Measurements from ENCODE around the gene GAPVD1.

GAPVD1 gene

DNA sequence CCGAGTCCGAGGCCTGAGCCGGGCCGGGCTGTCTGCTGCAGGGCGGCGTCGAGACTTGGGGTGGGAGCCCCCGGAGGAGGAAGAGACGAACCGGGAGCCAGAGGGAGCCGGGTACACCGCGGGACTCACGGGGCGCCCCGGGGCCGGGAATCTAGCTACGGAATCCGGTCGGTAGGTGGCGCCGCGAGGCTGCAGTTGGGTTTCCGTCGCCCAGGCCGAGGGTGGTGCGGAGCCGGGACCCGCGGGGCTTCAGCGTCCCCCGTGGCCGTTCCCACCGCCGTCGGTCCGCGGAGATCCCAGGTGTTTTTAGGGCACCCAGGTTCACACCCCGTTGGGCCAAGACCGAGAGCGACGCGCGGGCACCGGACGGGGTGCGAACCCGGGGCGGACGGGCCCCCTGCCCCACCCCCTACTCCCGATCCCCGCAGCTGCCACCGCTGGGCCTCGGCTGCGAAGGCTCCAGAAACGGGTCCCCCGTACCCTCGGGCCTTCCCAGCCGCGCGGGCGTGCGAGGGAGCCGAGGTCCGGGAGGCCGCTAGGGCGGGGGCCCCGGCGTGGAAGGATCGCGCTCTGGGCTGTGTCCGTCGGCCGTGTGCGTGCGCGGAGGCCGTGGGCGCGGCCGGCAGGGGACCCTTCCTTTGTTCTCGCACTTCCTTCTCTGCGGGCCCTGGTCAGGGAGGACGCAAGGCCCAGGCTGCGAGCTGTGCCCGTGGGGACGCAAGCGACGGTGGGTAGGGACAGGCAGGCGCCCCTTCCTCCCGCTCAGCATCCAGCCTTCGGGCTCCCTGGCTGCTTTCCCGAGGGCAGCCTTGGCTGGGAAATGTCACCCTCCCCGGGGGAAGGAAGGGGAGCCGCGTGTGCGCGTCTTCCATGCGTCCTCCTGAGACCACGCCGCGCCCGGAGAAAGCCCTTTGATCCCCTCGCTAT, 146.6 kb downstream of the GAPVD1 start:
- TF ChIP-seq, protein P1, sequence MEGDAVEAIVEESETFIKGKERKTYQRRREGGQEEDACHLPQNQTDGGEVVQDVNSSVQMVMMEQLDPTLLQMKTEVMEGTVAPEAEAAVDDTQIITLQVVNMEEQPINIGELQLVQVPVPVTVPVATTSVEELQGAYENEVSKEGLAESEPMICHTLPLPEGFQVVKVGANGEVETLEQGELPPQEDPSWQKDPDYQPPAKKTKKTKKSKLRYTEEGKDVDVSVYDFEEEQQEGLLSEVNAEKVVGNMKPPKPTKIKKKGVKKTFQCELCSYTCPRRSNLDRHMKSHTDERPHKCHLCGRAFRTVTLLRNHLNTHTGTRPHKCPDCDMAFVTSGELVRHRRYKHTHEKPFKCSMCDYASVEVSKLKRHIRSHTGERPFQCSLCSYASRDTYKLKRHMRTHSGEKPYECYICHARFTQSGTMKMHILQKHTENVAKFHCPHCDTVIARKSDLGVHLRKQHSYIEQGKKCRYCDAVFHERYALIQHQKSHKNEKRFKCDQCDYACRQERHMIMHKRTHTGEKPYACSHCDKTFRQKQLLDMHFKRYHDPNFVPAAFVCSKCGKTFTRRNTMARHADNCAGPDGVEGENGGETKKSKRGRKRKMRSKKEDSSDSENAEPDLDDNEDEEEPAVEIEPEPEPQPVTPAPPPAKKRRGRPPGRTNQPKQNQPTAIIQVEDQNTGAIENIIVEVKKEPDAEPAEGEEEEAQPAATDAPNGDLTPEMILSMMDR (IDR thresholded peaks at IDR 0.05) = peak; percentile 69
- no peak for DNase-seq (ENCODE audit: low spot score)
- Histone ChIP-seq H3K27ac (no peak overlapping the region), H3K4me3 (peak overlapping the region; percentile 88)

DNA sequence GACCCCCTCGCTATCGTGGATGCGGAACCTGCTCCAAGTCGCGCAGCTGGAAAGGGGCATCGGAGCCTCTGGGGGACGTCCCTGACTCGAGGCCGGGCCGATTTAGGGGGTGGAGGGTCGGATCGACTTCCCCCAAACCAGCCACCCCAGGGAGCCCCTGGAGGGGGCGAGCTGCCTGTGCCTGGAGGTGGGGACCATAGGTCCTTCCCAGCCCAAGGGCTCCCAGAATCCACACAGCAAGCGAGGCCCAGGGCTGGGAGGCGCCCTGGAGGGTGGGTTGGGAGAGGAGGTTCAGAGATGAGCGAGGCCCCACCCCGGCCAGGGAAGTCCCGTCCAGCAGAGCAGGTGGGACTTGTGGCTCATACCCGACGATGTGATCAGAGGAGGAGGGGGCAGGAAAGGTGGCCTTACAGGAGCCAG, 147.6 kb downstream of the GAPVD1 start:
- Histone ChIP-seq H3K4me3 (no peak overlapping the region), H3K27ac (no peak overlapping the region)
- DNase-seq (ENCODE audit: low spot score) = no peak
- TF ChIP-seq, protein P1 (IDR thresholded peaks at IDR 0.05) = no peak

DNA sequence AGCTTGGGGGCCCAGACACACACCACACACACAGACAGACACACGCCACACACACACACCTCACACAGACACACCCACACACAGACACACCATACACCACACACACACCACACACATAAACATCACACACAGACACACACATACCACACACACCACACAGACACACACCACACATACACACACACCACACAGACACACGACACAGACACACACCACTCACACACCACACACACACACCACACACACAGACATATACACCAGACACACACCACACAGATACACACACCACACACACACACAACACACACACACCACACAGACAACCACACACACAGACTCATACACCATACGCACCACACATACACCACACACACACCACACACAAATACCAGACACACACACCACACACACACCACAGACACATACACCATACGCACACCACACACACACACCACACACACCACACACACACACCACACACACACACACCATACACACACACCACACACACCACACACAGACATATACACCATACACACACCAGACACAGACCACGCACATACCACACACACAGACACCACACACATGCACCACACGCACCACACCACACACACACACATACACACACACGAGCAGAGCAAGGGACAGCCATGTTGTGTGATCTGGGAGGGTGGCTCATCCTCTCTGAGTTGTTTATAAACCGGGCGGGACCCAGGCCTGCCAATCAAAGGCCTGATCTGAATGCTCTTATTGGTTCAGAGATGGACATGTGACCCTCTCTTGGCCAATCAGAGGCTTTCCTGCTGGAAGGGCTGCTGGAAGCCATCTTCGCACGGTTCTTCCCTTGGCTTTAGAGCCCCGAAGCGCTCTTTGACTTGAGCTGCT, 148.3 kb downstream of the GAPVD1 start:
- no peak overlapping the region for H3K27ac ChIP-seq
- TF ChIP-seq, protein P1 (IDR thresholded peaks at IDR 0.05) = no peak
- no peak for DNase-seq (ENCODE audit: low spot score)
- no peak overlapping the region for H3K4me3 ChIP-seq

DNA sequence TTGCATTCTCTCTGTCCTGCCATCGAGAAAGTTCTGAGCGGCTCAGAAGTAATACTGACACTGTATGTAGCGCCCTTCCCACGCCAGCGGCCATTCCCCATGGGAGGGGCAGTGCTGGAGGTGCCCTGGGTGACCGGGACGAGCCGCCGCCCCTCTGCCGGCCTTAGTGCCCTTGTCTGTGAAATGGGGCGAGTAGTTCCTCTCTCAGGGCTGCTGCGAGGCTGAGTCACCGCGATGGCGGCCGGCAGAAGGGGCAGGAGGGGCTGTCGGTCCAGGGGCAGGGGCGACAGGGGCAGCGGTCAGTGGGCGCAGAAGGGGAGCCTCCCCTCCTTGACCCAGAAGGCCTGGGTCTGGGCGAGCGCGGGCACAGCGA, 148.9 kb downstream of the GAPVD1 start:
- TF ChIP-seq, protein P1 (IDR thresholded peaks at IDR 0.05) = no peak
- Histone ChIP-seq H3K27ac (no peak overlapping the region), H3K4me3 (no peak overlapping the region)
- no peak for DNase-seq (ENCODE audit: low spot score)

DNA sequence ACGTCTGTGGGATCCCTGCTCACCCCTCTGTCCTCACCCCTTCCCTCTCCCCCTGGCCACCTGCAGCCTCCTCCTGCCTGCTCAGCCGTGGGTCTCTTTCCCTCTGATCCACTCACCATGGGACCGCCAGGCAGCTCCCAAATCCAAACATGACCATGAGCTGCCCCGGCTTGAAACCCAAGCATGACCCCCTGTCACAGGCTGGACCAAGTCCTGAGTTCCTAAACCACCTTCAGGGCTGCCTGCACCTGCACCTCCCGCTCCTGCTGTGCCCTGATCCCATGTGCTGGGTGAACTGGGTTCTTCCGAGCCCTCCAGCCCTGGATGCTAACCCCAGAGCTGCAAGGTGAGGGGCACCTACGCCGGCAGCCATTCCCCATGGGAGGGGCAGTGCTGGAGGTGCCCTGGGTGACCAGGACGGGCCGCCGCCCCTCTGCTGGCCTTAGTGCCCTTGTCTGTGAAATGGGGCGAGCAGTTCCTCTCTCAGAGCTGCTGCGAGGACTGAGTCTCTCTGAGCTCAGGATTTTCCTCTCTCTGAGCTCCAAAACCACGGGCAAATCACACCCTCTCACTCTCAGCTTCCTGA, 149.6 kb downstream of the GAPVD1 start:
- TF ChIP-seq, protein P1 (IDR thresholded peaks at IDR 0.05) = no peak
- no peak for DNase-seq (ENCODE audit: low spot score)
- Histone ChIP-seq H3K27ac (no peak overlapping the region), H3K4me3 (no peak overlapping the region)

DNA sequence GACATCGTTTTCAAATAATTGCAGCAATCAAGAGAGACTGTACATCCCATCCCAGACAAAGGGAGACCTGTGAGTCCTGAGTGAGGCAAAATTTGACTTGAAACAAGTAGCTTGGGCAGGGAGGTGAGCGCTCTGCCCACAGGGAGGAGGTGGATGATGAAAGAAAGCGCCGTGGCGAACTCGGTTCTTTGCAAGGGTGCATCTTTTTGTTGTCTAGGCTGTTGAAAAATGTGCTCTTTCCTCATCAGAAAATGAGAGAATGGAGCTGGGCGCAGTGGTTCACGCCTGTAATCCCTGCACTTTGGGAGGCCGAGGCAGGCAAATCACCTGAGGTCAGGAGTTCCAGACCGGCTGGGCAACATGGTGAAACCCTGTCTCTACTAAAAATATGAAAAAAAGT, 150.5 kb downstream of the GAPVD1 start:
- Histone ChIP-seq H3K27ac (no peak overlapping the region), H3K4me3 (no peak overlapping the region)
- TF ChIP-seq, protein P1 (IDR thresholded peaks at IDR 0.05) = no peak
- DNase-seq (ENCODE audit: low spot score) = no peak
